ENCODE measurements around the gene SSBP4. TPM values are rescaled to one million over a fixed set of nuclear protein-coding genes. Genes with fewer than 3 reads are reported as not detected.
A peak's percentile ranks its signal among the peaks of the same experiment; 100 is the strongest.

Gene SSBP4
- total and polyA plus RNA-seq, 9 of the 15 experiments (the other 6 are each of a cell fraction or from before 2014, with no cell fraction given): 1.1 to 189 (median 39.0) TPM

- TF ChIP-seq ZNF695 (CRISPR knock-in tag; IDR thresholded peaks at IDR 0.05): no peak
- TF ChIP-seq ZNF24 (IDR thresholded peaks at IDR 0.05): no peak
- no peak for TF ChIP-seq DNMT1 (IDR thresholded peaks at IDR 0.05)
- peak; percentile 71 for TF ChIP-seq NFIC (IDR thresholded peaks at IDR 0.05)
- no peak for TF ChIP-seq ZNF324 (CRISPR knock-in tag; IDR thresholded peaks at IDR 0.05)
- peak in 1 of 2 experiments; percentile 30 for TF ChIP-seq E2F6 (IDR thresholded peaks at IDR 0.05; ENCODE audit: borderline replicate concordance in 1 of 2, extremely low read depth in 1 of 2, insufficient read depth in 1 of 2, insufficient read length in 1 of 2, low read depth in 1 of 2, low read length in 1 of 2, poor library complexity in 1 of 2, severe bottlenecking in 1 of 2)
- 0 out of 2 replicates have a peak, but pooled peaks have one; percentile 1 for TF ChIP-seq NCOR1 (IDR thresholded peaks at IDR 0.05)
- no peak for TF ChIP-seq DDX20 (tag; IDR thresholded peaks at IDR 0.05; ENCODE audit: low read depth)
- no peak for TF ChIP-seq TAF1 (IDR thresholded peaks at IDR 0.05; ENCODE audit: control insufficient read depth, extremely low read depth, insufficient read depth, low read length, severe bottlenecking)
- peak; percentile 57; the same call in 1 of the 2 replicates for TF ChIP-seq POLR2AphosphoS2 (IDR thresholded peaks at IDR 0.05; ENCODE audit: low read length)
- TF ChIP-seq ARID3A (IDR thresholded peaks at IDR 0.05; ENCODE audit: borderline replicate concordance, low read depth, low read length): no peak
- TF ChIP-seq RNF2 (IDR thresholded peaks at IDR 0.05): no peak
- no peak for TF ChIP-seq KLF6 (CRISPR knock-in tag; IDR thresholded peaks at IDR 0.05; ENCODE audit: borderline replicate concordance)
- no peak for TF ChIP-seq BHLHE40 (IDR thresholded peaks at IDR 0.05; ENCODE audit: low read length)
Observed at GRCh38 chr19:18434411-18435175, 15.4 kb downstream of the SSBP4 start (continued).

Measured in K562 (cell line).